ENCODE results near the gene C1orf105. TPM values are rescaled to one million over a fixed set of nuclear protein-coding genes. Genes with fewer than 3 reads are reported as not detected.

Gene C1orf105
- total RNA-seq, 1 donor from 2014 or later = not detected

GRCh38 chr1:172452536-172453152 is 32.2 kb downstream of the C1orf105 start:
- H3K27me3 Mint-ChIP-seq (ENCODE audit: low read depth) = no peaks in the 10 kb centered on the region
- no peak for TF ChIP-seq CTCF (IDR thresholded peaks at IDR 0.05; ENCODE audit: unreplicated experiment)
- DNase-seq (ENCODE audit: low spot score in 2 of 2, unreplicated experiment in 2 of 2) = no peak
- peaks cover 61% of the 10 kb centered on the region for H3K4me1 Mint-ChIP-seq
- H3K27ac Mint-ChIP-seq = peak overlapping the region; percentile 90
- H3K36me3 Mint-ChIP-seq = no peaks in the 10 kb centered on the region
- no peaks in the 10 kb centered on the region for H3K9me3 Mint-ChIP-seq
- no peak overlapping the region for H3K4me3 Mint-ChIP-seq

GRCh38 chr1:172453153-172453545 is 32.7 kb downstream of the C1orf105 start:
- Mint-ChIP-seq H3K27ac (peak overlapping the region; percentile 90), H3K9me3 (no peaks in the 10 kb centered on the region), H3K4me1 (peaks cover 61% of the 10 kb centered on the region), H3K36me3 (no peaks in the 10 kb centered on the region), H3K4me3 (no peak overlapping the region), H3K27me3 (ENCODE audit: low read depth) (no peaks in the 10 kb centered on the region)
- no peak for TF ChIP-seq CTCF (IDR thresholded peaks at IDR 0.05; ENCODE audit: unreplicated experiment)
- no peak for DNase-seq (ENCODE audit: low spot score in 2 of 2, unreplicated experiment in 2 of 2)

GRCh38 chr1:172453607-172454006 is 33.1 kb downstream of the C1orf105 start:
- no peak for TF ChIP-seq CTCF (IDR thresholded peaks at IDR 0.05; ENCODE audit: unreplicated experiment)
- H3K27me3 Mint-ChIP-seq (ENCODE audit: low read depth) = no peaks in the 10 kb centered on the region
- H3K9me3 Mint-ChIP-seq = no peaks in the 10 kb centered on the region
- DNase-seq (ENCODE audit: low spot score in 2 of 2, unreplicated experiment in 2 of 2) = no peak
- no peaks in the 10 kb centered on the region for H3K36me3 Mint-ChIP-seq
- peak overlapping the region; percentile 27 for H3K27ac Mint-ChIP-seq
- no peak overlapping the region for H3K4me3 Mint-ChIP-seq
- peaks cover 59% of the 10 kb centered on the region for H3K4me1 Mint-ChIP-seq

GRCh38 chr1:172455451-172455850 is 35.0 kb downstream of the C1orf105 start:
- Mint-ChIP-seq H3K27me3 (ENCODE audit: low read depth) (no peaks in the 10 kb centered on the region), H3K4me1 (peaks cover 57% of the 10 kb centered on the region), H3K4me3 (no peak overlapping the region), H3K27ac (no peak overlapping the region), H3K9me3 (peaks cover 4% of the 10 kb centered on the region), H3K36me3 (no peaks in the 10 kb centered on the region)
- DNase-seq (ENCODE audit: low spot score in 2 of 2, unreplicated experiment in 2 of 2) = no peak
- no peak for TF ChIP-seq CTCF (IDR thresholded peaks at IDR 0.05; ENCODE audit: unreplicated experiment)

- peaks cover 56% of the 10 kb centered on the region for H3K4me1 Mint-ChIP-seq
These were observed 35.9 kb downstream of the C1orf105 start for GRCh38 chr1:172456344-172456769.

More at GRCh38 chr1:172456344-172456769, 35.9 kb downstream of the C1orf105 start:
- TF ChIP-seq CTCF (IDR thresholded peaks at IDR 0.05; ENCODE audit: unreplicated experiment) = no peak
- Mint-ChIP-seq H3K27ac (no peak overlapping the region), H3K4me3 (no peak overlapping the region), H3K27me3 (ENCODE audit: low read depth) (no peaks in the 10 kb centered on the region), H3K9me3 (peaks cover 4% of the 10 kb centered on the region), H3K36me3 (no peaks in the 10 kb centered on the region)
- DNase-seq (ENCODE audit: low spot score in 2 of 2, unreplicated experiment in 2 of 2) = no peak

Measured in mesothelial cell of epicardium (in vitro differentiated cells).